KOPT-K1 (cell line): ENCODE results near the gene RPN1.
A peak's percentile ranks its signal among the peaks of the same experiment; 100 is the strongest.
"Not testable (repeated sequence)": the region's sequence is repeated elsewhere in the genome, so short reads cannot be mapped to it uniquely, and the experiment has no call there.

Source experiments
- H3K27ac ChIP-seq: fragments of 200-600 bp; sonication (generic); 2 replicates; pipeline ENCODE4 v1.5.1; 2016; ENCODE audit warnings: antibody characterized with exemption, mild to moderate bottlenecking, low read depth, low read length; ENCODE audit not compliant: poor library complexity, severe bottlenecking
- H3K36me3 ChIP-seq: fragments of 200-600 bp; sonication (generic); 2 replicates; pipeline ENCODE4 v1.5.1; 2017; ENCODE audit warnings: antibody characterized with exemption, mild to moderate bottlenecking, low read length, moderate library complexity; ENCODE audit not compliant: insufficient read depth
- H3K9me3 ChIP-seq: fragments of 200-600 bp; sonication (generic); 2 replicates; pipeline ENCODE4 v1.5.1; 2017; ENCODE audit warnings: antibody characterized with exemption, low read length, mild to moderate bottlenecking; ENCODE audit not compliant: insufficient read depth, poor library complexity, severe bottlenecking

RPN1 gene

GRCh38 chr3:128665362-128666021, 14.9 kb upstream of the RPN1 start:
- Histone ChIP-seq H3K9me3 (no peaks in the 10 kb centered on the region), H3K27ac (no peak overlapping the region), H3K36me3 (no peaks in the 10 kb centered on the region)

GRCh38 chr3:128663151-128663550, 12.5 kb upstream of the RPN1 start:
- H3K27ac ChIP-seq: no peak overlapping the region
- H3K36me3 ChIP-seq: no peaks in the 10 kb centered on the region
- no peaks in the 10 kb centered on the region for H3K9me3 ChIP-seq

GRCh38 chr3:128655531-128655930, 4.9 kb upstream of the RPN1 start:
- H3K27ac ChIP-seq: no peak overlapping the region
- no peaks in the 10 kb centered on the region for H3K9me3 ChIP-seq
- no peaks in the 10 kb centered on the region for H3K36me3 ChIP-seq

- not testable (repeated sequence) for H3K36me3 ChIP-seq, H3K9me3 ChIP-seq, H3K27ac ChIP-seq
Observed at GRCh38 chr3:128653993-128654805, 3.6 kb upstream of the RPN1 start.

- H3K9me3 ChIP-seq, H3K36me3 ChIP-seq, H3K27ac ChIP-seq: not testable (repeated sequence)
Observed at GRCh38 chr3:128653383-128653992, 2.9 kb upstream of the RPN1 start.

- H3K36me3 ChIP-seq: peaks cover 19% of the 10 kb centered on the region
- peak overlapping the region; percentile 88 for H3K27ac ChIP-seq
Observed at GRCh38 chr3:128648940-128649663, 1.5 kb downstream of the RPN1 start.

GRCh38 chr3:128648402-128648801, 2.2 kb downstream of the RPN1 start:
- Histone ChIP-seq H3K27ac (no peak overlapping the region), H3K9me3 (no peaks in the 10 kb centered on the region), H3K36me3 (peaks cover 25% of the 10 kb centered on the region)

More at GRCh38 chr3:128648940-128649663, 1.5 kb downstream of the RPN1 start:
- no peaks in the 10 kb centered on the region for H3K9me3 ChIP-seq

- Histone ChIP-seq H3K36me3 (peaks cover 36% of the 10 kb centered on the region), H3K27ac (no peak overlapping the region), H3K9me3 (no peaks in the 10 kb centered on the region)
Observed at GRCh38 chr3:128647307-128647706, 3.3 kb downstream of the RPN1 start.

GRCh38 chr3:128634075-128634611, 16.5 kb downstream of the RPN1 start:
- Histone ChIP-seq H3K36me3 (peaks cover 97% of the 10 kb centered on the region), H3K27ac (no peak overlapping the region)

GRCh38 chr3:128632301-128632700, 18.3 kb downstream of the RPN1 start:
- H3K27ac ChIP-seq: no peak overlapping the region
- H3K9me3 ChIP-seq: no peaks in the 10 kb centered on the region
- H3K36me3 ChIP-seq: peaks cover 98% of the 10 kb centered on the region

More at GRCh38 chr3:128634075-128634611, 16.5 kb downstream of the RPN1 start:
- H3K9me3 ChIP-seq: no peaks in the 10 kb centered on the region

- no peaks in the 10 kb centered on the region for H3K9me3 ChIP-seq
- H3K36me3 ChIP-seq: peaks cover 99% of the 10 kb centered on the region
- no peak overlapping the region for H3K27ac ChIP-seq
Observed at GRCh38 chr3:128629936-128630335, 20.7 kb downstream of the RPN1 start.

GRCh38 chr3:128625409-128625945, 25.1 kb downstream of the RPN1 start:
- Histone ChIP-seq H3K9me3 (no peaks in the 10 kb centered on the region), H3K27ac (no peak overlapping the region), H3K36me3 (peaks cover 100% of the 10 kb centered on the region)

- Histone ChIP-seq H3K27ac (no peak overlapping the region), H3K9me3 (no peaks in the 10 kb centered on the region), H3K36me3 (peaks cover 100% of the 10 kb centered on the region)
Observed at GRCh38 chr3:128624526-128625138, 26.0 kb downstream of the RPN1 start.

- Histone ChIP-seq H3K27ac (no peak overlapping the region), H3K36me3 (peaks cover 100% of the 10 kb centered on the region), H3K9me3 (no peaks in the 10 kb centered on the region)
Observed at GRCh38 chr3:128623762-128624176, 26.8 kb downstream of the RPN1 start.
